OCI-M2 (cell line): ENCODE results near the gene IHH.
A peak's percentile ranks its signal among the peaks of the same experiment; 100 is the strongest.

Source experiments
- DNase-seq: peaks from one replicate; lab custom pipeline; 2025; ENCODE audit not compliant: unreplicated experiment; lab: John Stamatoyannopoulos, UW

The IHH gene

GRCh38 chr2:219041252-219041651 lies 19.5 kb downstream of the IHH start, which contains the start of gene CFAP65:
TSS of gene CFAP65 (minus strand) at chr2:219041516. CDS start at chr2:219039048, 2,468 bp downstream.
- peak; percentile 12 for DNase-seq

- no peak for DNase-seq
Measured at GRCh38 chr2:219038600-219038999, 22.1 kb downstream of the IHH start.

GRCh38 chr2:219037783-219038499 lies 22.8 kb downstream of the IHH start:
- DNase-seq, result no peak

DNA sequence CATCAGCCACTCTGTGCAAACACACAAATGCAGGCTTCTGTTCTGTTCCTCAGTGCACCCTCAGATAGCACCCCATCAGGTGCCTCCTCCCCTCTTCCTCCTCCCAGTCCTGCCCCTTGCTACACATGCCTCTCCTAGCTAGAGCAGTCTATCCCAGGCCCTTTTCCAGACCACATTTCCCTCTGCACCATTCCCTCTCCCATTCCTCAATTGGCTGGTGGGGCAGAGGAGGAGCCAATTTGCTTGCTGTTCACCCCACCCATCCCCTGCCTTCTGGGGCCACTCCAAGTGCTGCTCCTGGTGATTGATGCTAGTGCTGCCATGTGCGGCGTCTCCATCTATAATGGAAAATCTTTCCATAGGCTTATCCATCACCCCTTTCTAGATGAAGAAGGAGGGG lies 24.8 kb downstream of the IHH start:
- no peak for DNase-seq

DNA sequence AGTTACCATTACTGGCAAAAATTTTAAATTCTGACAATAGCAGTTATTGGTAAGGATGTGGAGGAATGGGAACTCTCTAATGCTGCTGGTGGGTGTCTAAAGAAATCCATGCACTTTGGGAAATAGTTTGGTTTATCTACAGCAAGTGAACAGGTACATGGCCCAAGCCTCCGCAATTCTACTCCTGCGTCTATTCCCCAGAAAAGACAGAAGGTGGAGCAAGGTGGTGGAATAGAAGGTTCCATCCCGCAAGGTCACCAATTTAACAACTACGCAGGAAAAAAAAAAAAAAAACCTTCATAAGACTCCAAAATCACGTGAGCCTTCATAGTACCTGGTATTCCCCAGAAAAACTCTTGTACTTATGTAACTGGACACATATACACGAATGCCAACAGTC lies 25.9 kb downstream of the IHH start:
- DNase-seq, result no peak

GRCh38 chr2:219032051-219032745 lies 28.5 kb downstream of the IHH start:
- DNase-seq, result no peak

DNA sequence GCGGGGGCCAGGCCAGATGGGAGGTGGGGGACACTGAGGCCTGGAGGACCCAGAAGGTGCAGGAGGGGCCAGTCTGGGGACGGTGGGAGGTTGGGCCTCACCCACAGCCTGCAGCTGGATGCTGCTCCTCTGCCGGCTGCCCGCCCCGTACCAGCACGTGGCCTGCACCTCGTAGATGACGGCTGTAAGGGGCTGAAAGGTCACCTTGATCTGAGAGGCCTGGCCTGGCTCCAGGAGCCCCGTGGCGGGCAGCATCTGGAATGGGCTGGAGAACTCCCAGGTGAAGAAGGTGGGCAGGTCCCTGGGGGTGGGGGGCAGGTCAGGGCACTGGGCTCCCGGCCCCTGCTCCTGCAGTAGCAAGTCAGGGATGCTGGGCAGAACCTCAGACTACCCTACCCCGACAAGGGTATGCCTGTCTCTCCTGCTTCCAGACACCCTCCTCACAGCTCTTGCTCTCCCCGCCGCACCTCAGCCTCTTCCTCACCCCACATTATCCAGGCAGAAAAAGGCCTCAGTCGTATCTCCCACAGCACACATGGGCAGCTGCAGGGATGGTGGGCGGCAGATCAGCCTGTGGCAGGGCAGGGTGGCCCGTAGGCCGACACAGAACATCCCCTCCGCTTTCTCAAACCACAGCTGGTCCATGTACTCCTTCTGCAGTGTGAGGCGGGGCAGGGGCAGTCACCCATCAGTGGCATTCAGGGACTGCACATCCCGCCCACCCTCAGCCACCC lies 29.5 kb downstream of the IHH start:
- no peak for DNase-seq

GRCh38 chr2:219030177-219030940 lies 30.4 kb downstream of the IHH start:
- DNase-seq, result no peak

GRCh38 chr2:219029829-219030165 lies 30.9 kb downstream of the IHH start:
- DNase-seq, result peak; percentile 8

DNA sequence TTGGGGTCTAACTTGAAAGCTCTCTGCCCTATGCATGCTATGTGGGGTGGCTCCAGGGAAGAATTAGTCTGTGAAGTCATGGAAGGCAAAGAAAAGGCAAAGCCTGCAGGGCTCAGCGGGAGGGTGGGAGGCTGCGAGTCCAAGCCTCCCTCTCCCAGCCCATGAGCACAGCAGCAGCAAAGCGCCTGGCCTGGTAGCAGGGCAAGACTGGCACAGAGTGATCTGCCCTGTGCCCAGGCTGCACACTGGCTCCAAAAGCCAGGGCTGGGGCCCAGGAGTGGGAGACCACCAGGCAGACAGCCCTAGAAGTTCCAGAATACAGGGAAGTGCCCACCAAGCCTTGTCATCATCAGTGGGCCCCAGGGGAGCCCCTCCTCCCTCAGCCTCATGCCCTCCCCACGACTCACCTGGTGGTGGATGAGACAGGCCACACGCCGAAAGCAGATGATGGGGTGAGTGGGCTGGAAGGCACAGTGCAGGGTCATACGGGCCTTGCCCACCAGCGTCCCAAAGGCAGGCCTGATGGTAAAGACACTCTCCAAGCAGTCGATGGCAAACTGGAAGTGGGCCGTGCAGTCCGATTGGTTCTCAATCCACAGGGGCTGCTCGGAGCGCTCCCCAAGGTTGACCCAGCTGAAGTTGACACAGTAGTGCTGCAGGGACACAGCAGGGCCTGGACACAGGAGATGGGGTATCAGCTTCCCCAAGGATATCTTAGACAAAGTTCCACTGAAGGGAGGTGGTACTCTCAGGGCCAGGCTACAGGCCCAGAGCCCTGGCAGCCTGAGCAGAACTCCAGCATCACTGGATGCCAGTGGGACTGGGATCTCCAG lies 31.5 kb downstream of the IHH start:
- DNase-seq, result no peak

DNA sequence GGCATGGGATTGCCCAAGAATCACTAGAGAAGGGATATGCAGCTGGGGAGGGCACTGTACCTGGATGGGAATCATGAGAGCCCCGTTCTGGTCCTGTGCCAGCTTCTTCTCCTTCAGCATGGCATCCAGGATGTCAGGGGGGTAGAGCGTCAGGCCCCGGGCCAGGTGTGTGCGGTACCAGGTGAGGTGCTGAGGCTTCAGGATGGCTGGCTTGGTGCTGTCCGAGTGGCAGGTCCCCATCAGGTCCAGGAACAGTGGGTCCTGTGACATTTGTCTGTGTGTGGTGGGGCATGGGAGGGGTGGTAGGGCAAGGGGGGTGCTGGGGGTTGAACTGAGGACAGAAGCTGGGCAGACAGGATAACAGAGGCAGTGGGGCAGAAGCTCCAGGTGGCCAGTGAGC lies 32.6 kb downstream of the IHH start:
- no peak for DNase-seq

GRCh38 chr2:219027511-219028055 lies 33.1 kb downstream of the IHH start:
- no peak for DNase-seq

GRCh38 chr2:219026946-219027345 lies 33.8 kb downstream of the IHH start:
- no peak for DNase-seq

- DNase-seq, result no peak
Measured at GRCh38 chr2:219025637-219026585, 34.8 kb downstream of the IHH start.

DNA sequence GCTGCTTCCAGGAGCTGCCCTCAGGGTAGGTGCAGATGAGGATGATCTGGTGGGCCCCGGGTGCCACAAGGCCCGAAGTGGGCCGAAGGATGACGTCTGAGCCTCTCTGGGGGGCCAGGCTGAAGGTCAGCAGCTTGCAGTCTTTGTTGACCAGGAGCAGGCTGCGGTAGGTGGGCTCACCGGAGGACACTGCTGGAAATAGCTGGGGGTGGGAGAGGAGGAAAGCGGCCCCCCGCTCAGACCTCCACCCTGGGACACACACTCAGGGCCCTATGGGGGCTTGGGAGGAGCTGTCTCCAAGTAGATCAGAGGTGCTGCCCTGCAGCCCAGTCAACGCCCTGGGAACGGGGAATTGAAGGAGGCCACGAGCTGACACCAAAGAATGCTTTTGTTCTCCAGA lies 36.7 kb downstream of the IHH start:
- no peak for DNase-seq

DNA sequence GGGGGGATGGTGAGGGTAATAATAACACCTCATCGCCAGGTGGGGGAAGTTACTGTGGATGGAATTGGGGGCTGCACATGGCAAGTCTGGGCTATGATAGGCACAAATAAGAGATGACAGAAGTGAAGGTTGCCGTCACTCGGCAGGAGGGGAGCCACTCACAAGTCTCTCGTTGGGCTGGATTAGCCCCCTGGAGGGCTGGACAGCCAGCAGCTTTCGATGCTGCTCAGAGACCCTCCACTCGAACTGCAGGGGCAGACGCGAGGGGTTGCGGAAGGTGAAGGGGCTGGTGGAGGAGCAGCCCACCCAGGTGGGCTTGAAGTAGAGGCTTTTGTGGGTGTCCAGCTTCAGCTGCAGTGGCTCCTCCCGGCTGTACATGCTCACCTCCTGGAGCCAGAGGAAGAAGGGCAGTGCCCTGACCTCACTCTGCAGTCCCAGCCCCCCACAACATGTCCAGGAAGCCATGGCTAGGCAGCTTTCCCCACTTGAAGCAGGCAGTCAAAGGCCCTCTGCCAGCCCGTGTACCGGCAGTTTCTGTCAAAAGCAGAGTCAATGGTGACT lies 37.6 kb downstream of the IHH start:
- DNase-seq, result no peak

DNA sequence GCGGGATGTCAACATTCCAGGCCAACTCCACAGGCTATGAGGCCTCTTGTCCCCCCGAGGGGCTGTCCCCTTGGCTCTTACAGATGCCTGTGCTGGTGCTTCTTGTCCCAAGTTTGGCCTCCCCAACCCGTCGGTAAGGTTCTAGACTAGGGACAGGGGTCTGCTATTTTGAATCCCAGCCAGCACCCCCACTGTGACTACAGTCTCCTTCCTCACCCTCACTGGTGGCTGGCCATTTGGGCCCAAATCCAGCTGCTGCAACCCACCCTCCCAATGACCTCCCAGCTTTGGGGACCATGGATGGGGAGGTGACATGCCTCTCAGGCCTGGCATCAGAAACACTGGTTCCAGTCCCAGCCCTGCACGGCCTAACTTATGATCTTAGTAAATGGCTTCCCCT lies 38.1 kb downstream of the IHH start:
- no peak for DNase-seq

DNA sequence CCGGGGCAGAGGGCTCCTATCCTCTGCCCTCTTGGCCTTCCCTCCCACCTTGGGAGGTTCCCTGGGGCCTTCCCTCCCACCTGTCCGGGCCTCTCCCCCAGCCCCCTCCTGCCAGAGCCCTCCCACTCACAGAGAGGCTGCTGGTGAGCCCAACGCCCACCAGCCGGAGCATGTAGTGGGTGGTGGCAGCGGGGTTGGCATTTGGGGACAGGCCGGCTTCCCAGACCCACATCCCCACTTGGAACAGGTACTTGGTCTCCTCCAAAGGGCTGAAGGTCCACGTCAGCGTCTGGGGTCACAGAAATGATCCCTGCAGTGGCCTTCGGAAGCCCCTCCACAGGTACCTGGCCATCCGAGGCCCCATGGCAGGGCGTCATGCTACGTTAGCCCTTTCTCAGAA lies 38.7 kb downstream of the IHH start:
- no peak for DNase-seq

- no peak for DNase-seq
Measured at GRCh38 chr2:219021591-219021990, 39.1 kb downstream of the IHH start.
